ENCODE results near the gene TMEM242.

TMEM242 gene

GRCh38 chr6:157302736-157303135 is 20.6 kb downstream of the TMEM242 start:
- TF ChIP-seq CTCF (IDR thresholded peaks at IDR 0.05; ENCODE audit: low read depth, low read length, missing control alignments), result no peak
- no peak for DNase-seq (ENCODE audit: extremely low read depth, low read depth)

GRCh38 chr6:157300436-157300835 is 22.9 kb downstream of the TMEM242 start:
- no peak for TF ChIP-seq CTCF (IDR thresholded peaks at IDR 0.05; ENCODE audit: low read depth, low read length, missing control alignments)
- DNase-seq (ENCODE audit: extremely low read depth, low read depth), result no peak
- H3K4me3 ChIP-seq (replicated peaks; ENCODE audit: low read depth, low read length), result no peak overlapping the region

More at GRCh38 chr6:157302736-157303135, 20.6 kb downstream of the TMEM242 start:
- no peak overlapping the region for H3K4me3 ChIP-seq (replicated peaks; ENCODE audit: low read depth, low read length)

- DNase-seq (ENCODE audit: extremely low read depth, low read depth), result no peak
- TF ChIP-seq CTCF (IDR thresholded peaks at IDR 0.05; ENCODE audit: low read depth, low read length, missing control alignments), result no peak
- H3K4me3 ChIP-seq (replicated peaks; ENCODE audit: low read depth, low read length), result no peak overlapping the region
These were observed 23.3 kb downstream of the TMEM242 start for GRCh38 chr6:157300006-157300405.

- DNase-seq (ENCODE audit: extremely low read depth, low read depth), result no peak
- TF ChIP-seq CTCF (IDR thresholded peaks at IDR 0.05; ENCODE audit: low read depth, low read length, missing control alignments), result no peak
- no peak overlapping the region for H3K4me3 ChIP-seq (replicated peaks; ENCODE audit: low read depth, low read length)
These were observed 25.0 kb downstream of the TMEM242 start for GRCh38 chr6:157298216-157298724.

- DNase-seq (ENCODE audit: extremely low read depth, low read depth), result no peak
- no peak overlapping the region for H3K4me3 ChIP-seq (replicated peaks; ENCODE audit: low read depth, low read length)
- TF ChIP-seq CTCF (IDR thresholded peaks at IDR 0.05; ENCODE audit: low read depth, low read length, missing control alignments), result no peak
These were observed 28.7 kb downstream of the TMEM242 start for GRCh38 chr6:157294654-157295053.

GRCh38 chr6:157293780-157294179 is 29.5 kb downstream of the TMEM242 start:
- DNase-seq (ENCODE audit: extremely low read depth, low read depth), result no peak
- no peak overlapping the region for H3K4me3 ChIP-seq (replicated peaks; ENCODE audit: low read depth, low read length)
- no peak for TF ChIP-seq CTCF (IDR thresholded peaks at IDR 0.05; ENCODE audit: low read depth, low read length, missing control alignments)

- DNase-seq (ENCODE audit: extremely low read depth, low read depth), result no peak
- no peak for TF ChIP-seq CTCF (IDR thresholded peaks at IDR 0.05; ENCODE audit: low read depth, low read length, missing control alignments)
- H3K4me3 ChIP-seq (replicated peaks; ENCODE audit: low read depth, low read length), result no peak overlapping the region
These were observed 31.1 kb downstream of the TMEM242 start for GRCh38 chr6:157292202-157292601.
